ENCODE data around the gene BOC. TPM values are rescaled to one million over a fixed set of nuclear protein-coding genes. Genes with fewer than 3 reads are reported as not detected.

Gene BOC
- total and polyA plus RNA-seq, 2 experiments from 2014 or later = 18.4 to 21.6 TPM

DNA sequence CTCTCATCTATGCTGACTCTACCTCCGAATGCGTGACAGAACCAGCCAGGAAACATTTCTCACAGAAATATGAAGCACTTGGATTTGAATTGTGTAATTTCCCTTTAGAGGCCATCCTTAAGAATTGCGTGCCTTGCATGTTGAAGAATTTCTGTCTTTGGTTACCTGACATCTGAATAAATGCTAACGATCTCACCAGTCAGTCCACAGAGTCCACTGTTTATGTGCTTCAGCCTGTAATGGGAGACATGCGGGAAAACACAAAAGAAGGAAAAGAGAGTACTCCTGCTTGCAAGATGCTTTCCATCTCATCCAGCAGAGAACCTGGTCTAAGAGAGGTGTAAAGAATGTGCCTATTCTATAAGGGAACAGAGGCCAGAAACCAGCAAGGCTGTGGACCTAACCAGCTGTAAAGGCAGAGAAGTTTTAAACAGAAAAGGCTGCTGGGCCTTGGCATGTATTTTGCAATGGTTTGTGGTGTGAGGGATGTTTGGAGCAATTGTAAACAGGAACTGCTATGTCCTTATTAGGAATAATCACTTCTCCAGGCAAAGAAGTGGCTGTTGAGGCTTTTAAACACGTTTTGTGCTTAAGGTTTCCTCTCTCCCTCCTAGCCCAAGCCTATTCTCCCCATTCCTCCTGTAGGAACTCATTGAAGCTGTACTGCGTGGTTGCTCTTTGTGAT lies 36.4 kb upstream of the BOC start:
- peak; percentile 34 for DNase-seq
- no peak overlapping the region for H3K9ac ChIP-seq
- H3K4me3 ChIP-seq = no peak overlapping the region
- in situ Hi-C loops (cut with MboI) = no loop called here
- H3K79me2 ChIP-seq (ENCODE audit: insufficient read depth) = no peaks in the 10 kb centered on the region
- no peak overlapping the region for H3K4me2 ChIP-seq (ENCODE audit: unreplicated experiment)
- WGBS, 2 experiments (ENCODE audit: low coverage in 1 of 2, low lambda C conversion rate in 2 of 2, missing lambda C conversion rate in 2 of 2) = 64 to 70% methylated on average over 7 of the region's 7 CpGs
- no peaks in the 10 kb centered on the region for H3K4me1 ChIP-seq (ENCODE audit: insufficient read depth)
- no peaks in the 10 kb centered on the region for H4K20me1 ChIP-seq (ENCODE audit: insufficient read depth)
- H3K36me3 ChIP-seq (ENCODE audit: low read depth) = no peaks in the 10 kb centered on the region
- no peaks in the 10 kb centered on the region for H3K9me2 ChIP-seq (ENCODE audit: insufficient read depth)
- H2AFZ ChIP-seq = no peak overlapping the region
- no peak overlapping the region for H3K27ac ChIP-seq
- H3K27me3 ChIP-seq (replicated peaks; ENCODE audit: insufficient read depth) = no peaks in the 10 kb centered on the region
- H3K9me3 ChIP-seq (ENCODE audit: low read depth) = no peaks in the 10 kb centered on the region
- TF ChIP-seq EZH2 (IDR thresholded peaks at IDR 0.05; ENCODE audit: insufficient read depth, poor library complexity, severe bottlenecking) (no peak), EZH2phosphoT487 (IDR thresholded peaks at IDR 0.05; ENCODE audit: insufficient read depth, low read depth) (no peak)
- H3F3A ChIP-seq (ENCODE audit: insufficient read depth) = no peaks in the 10 kb centered on the region

DNA sequence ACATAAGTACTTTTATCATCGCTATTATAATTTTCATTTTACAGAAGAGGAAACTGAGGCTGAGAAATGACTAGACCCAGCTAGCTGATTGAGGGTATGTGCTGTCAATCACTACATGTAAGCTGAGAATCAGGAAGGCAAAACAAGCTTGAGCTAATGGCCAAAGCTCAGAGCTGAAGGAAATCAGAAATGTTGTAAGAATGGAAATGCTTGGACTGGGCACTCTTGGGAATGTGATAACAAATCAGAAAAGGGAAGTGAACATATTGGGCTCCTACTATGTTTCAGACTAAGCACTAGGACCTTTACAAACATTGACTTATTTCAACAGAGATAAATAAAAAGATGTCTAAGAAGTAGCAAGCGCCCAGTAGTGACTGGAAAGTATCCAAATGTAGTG lies 33.8 kb upstream of the BOC start:
- WGBS, 2 experiments (ENCODE audit: low coverage in 1 of 2, low lambda C conversion rate in 2 of 2, missing lambda C conversion rate in 2 of 2) = 86 to 88% methylated on average over 2 of the region's 2 CpGs
- no peak overlapping the region for H3K4me2 ChIP-seq (ENCODE audit: unreplicated experiment)
- H2AFZ ChIP-seq = no peak overlapping the region
- H3K36me3 ChIP-seq (ENCODE audit: low read depth) = no peaks in the 10 kb centered on the region
- H3K4me1 ChIP-seq (ENCODE audit: insufficient read depth) = no peaks in the 10 kb centered on the region
- H3K79me2 ChIP-seq (ENCODE audit: insufficient read depth) = no peaks in the 10 kb centered on the region
- in situ Hi-C loops (cut with MboI) = no loop called here
- DNase-seq = no peak
- H3K4me3 ChIP-seq = no peak overlapping the region
- TF ChIP-seq EZH2 (IDR thresholded peaks at IDR 0.05; ENCODE audit: insufficient read depth, poor library complexity, severe bottlenecking) (no peak), EZH2phosphoT487 (IDR thresholded peaks at IDR 0.05; ENCODE audit: insufficient read depth, low read depth) (no peak)
- no peaks in the 10 kb centered on the region for H3K9me2 ChIP-seq (ENCODE audit: insufficient read depth)
- no peaks in the 10 kb centered on the region for H3F3A ChIP-seq (ENCODE audit: insufficient read depth)
- H3K27ac ChIP-seq = no peak overlapping the region
- H3K27me3 ChIP-seq (replicated peaks; ENCODE audit: insufficient read depth) = no peaks in the 10 kb centered on the region
- H4K20me1 ChIP-seq (ENCODE audit: insufficient read depth) = no peaks in the 10 kb centered on the region
- no peaks in the 10 kb centered on the region for H3K9me3 ChIP-seq (ENCODE audit: low read depth)
- no peak overlapping the region for H3K9ac ChIP-seq

DNA sequence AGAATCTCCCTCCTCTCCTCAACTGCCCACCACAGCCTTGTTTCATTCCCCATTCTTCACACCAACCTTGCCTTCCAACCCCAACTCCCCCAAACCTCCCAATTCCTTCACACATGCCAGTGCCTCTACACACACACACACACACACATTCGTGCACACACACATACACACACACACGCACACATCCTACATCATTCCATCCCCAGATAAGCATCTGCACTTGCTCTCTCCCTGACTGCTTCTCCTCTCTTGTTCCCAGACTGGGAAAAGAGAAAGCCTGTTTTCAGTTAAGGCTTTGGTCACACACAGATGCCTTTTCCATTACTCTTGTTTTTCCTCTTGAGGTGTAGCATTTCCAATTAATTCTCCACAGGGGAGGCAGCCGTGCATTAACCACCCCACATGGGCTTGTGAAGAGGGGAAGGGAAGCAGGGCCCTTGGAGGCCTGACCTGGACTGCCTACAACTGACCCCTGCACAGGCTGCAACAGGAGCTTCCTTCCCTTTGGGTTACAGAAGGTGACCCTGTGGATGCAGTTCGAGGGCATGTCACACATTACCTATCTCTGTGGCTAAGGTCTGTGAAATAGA lies 32.0 kb upstream of the BOC start:
- no peak for DNase-seq

DNA sequence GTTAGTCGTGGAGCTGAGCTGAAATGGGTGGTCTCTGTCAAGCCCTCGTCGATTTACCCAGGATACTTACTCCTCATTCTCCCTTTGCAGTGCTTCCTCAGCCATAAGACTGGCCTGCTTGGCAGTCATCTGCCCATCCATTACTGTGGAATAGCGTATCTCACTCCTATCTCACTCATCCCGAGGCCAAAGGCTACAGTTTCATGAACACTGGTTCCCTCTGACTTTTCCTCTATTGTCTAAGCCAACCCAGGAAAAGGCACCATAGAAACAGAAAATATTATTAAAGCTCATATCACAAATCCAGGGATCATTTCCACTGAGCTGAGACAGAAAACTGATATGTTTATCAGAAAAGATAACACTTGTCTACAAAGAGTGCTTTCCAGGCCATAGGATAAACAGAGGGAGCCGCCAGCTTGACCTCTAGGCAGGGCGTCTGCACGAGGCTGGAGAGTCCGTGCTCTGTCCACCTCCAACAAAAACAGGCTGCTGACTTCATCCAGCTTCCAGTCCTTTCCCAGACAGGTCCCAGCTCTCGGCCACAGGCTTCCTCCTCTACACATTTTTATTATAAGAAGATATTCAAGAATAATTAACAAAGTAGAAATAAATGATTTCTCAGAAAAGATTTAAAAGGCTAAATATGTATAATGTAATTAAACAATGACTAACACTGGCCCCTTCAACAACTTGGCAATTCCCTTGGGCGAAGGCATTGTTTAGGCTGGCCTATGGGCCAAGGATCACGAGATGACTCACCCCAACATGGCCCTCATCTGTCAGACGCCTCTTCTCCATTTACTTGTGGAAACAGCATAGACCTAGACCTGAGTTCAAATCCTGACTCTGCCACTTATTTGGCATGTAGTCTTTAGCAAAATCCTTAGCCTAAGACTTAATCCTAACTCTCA lies 27.4 kb upstream of the BOC start:
- 86% methylated on average over 13 of the region's 13 CpGs for WGBS, 2 experiments (ENCODE audit: low coverage in 1 of 2, low lambda C conversion rate in 2 of 2, missing lambda C conversion rate in 2 of 2)
- no peak overlapping the region for H3K4me3 ChIP-seq
- H4K20me1 ChIP-seq (ENCODE audit: insufficient read depth) = no peaks in the 10 kb centered on the region
- H3K4me1 ChIP-seq (ENCODE audit: insufficient read depth) = no peaks in the 10 kb centered on the region
- H3K9me2 ChIP-seq (ENCODE audit: insufficient read depth) = no peaks in the 10 kb centered on the region
- H3K9ac ChIP-seq = no peak overlapping the region
- no peak overlapping the region for H3K27ac ChIP-seq
- H3K4me2 ChIP-seq (ENCODE audit: unreplicated experiment) = no peak overlapping the region
- H3K27me3 ChIP-seq (replicated peaks; ENCODE audit: insufficient read depth) = no peaks in the 10 kb centered on the region
- TF ChIP-seq EZH2 (IDR thresholded peaks at IDR 0.05; ENCODE audit: insufficient read depth, poor library complexity, severe bottlenecking) (no peak), EZH2phosphoT487 (IDR thresholded peaks at IDR 0.05; ENCODE audit: insufficient read depth, low read depth) (no peak)
- H3K36me3 ChIP-seq (ENCODE audit: low read depth) = no peaks in the 10 kb centered on the region
- no peaks in the 10 kb centered on the region for H3K79me2 ChIP-seq (ENCODE audit: insufficient read depth)
- no peaks in the 10 kb centered on the region for H3F3A ChIP-seq (ENCODE audit: insufficient read depth)
- in situ Hi-C loops (cut with MboI) = no loop called here
- no peaks in the 10 kb centered on the region for H3K9me3 ChIP-seq (ENCODE audit: low read depth)
- no peak overlapping the region for H2AFZ ChIP-seq
- no peak for DNase-seq

More for the DNA sequence above, 32.0 kb upstream of the BOC start:
- no peaks in the 10 kb centered on the region for H3K9me2 ChIP-seq (ENCODE audit: insufficient read depth)
- in situ Hi-C loops (cut with MboI) = no loop called here
- no peaks in the 10 kb centered on the region for H3K79me2 ChIP-seq (ENCODE audit: insufficient read depth)
- H3K27me3 ChIP-seq (replicated peaks; ENCODE audit: insufficient read depth) = no peaks in the 10 kb centered on the region
- no peak overlapping the region for H3K4me3 ChIP-seq
- H3K27ac ChIP-seq = no peak overlapping the region
- H2AFZ ChIP-seq = no peak overlapping the region
- no peaks in the 10 kb centered on the region for H3F3A ChIP-seq (ENCODE audit: insufficient read depth)
- no peaks in the 10 kb centered on the region for H4K20me1 ChIP-seq (ENCODE audit: insufficient read depth)
- no peaks in the 10 kb centered on the region for H3K36me3 ChIP-seq (ENCODE audit: low read depth)
- TF ChIP-seq EZH2phosphoT487 (IDR thresholded peaks at IDR 0.05; ENCODE audit: insufficient read depth, low read depth) (no peak), EZH2 (IDR thresholded peaks at IDR 0.05; ENCODE audit: insufficient read depth, poor library complexity, severe bottlenecking) (no peak)
- H3K4me2 ChIP-seq (ENCODE audit: unreplicated experiment) = no peak overlapping the region
- 46 to 54% methylated on average over 4 of the region's 4 CpGs for WGBS, 2 experiments (ENCODE audit: low coverage in 1 of 2, low lambda C conversion rate in 2 of 2, missing lambda C conversion rate in 2 of 2)
- H3K4me1 ChIP-seq (ENCODE audit: insufficient read depth) = no peaks in the 10 kb centered on the region
- H3K9me3 ChIP-seq (ENCODE audit: low read depth) = no peaks in the 10 kb centered on the region
- no peak overlapping the region for H3K9ac ChIP-seq
